Mesenchymal stem cell (in vitro differentiated cells and primary cell): Measurements from ENCODE around the gene DACT1.

ENCODE experiments used
- DNase-seq: peaks from one replicate; pipeline ENCODE4 v3.0.0-alpha.2; 2013
- H2AFZ ChIP-seq: one replicate; pipeline ENCODE4 v1.6.1; 2013; ENCODE audit warnings: low read depth, mild to moderate bottlenecking, control low read depth, inconsistent platforms, low read length, moderate library complexity
- H2AK5ac ChIP-seq: 2 replicates; pipeline ENCODE4 v1.6.1; 2013; ENCODE audit warnings: low read length, moderate library complexity, mild to moderate bottlenecking, inconsistent platforms; ENCODE audit not compliant: severe bottlenecking
- H2BK120ac ChIP-seq: one replicate; pipeline ENCODE4 v1.6.1; 2013; ENCODE audit warnings: low read depth, mild to moderate bottlenecking, inconsistent platforms, low read length, moderate library complexity
- H2BK12ac ChIP-seq, 2 experiments: one replicate each; pipeline ENCODE4 v1.6.1; 2013; ENCODE audit warnings: inconsistent platforms in 2 of 2, low read length in 2 of 2, mild to moderate bottlenecking in 2 of 2, moderate library complexity in 2 of 2, control low read depth in 1 of 2
- H2BK15ac ChIP-seq: one replicate; pipeline ENCODE4 v1.6.1; 2013; ENCODE audit warnings: mild to moderate bottlenecking, low read depth, inconsistent platforms; ENCODE audit not compliant: poor library complexity, severe bottlenecking
- H2BK5ac ChIP-seq: 2 replicates; pipeline ENCODE4 v1.6.1; 2013; ENCODE audit warnings: low read depth, mild to moderate bottlenecking, low read length, control low read depth, inconsistent platforms; ENCODE audit not compliant: poor library complexity, severe bottlenecking
- H3K14ac ChIP-seq, 2 experiments: one replicate each; pipeline ENCODE4 v1.6.1; 2013; ENCODE audit warnings: inconsistent platforms in 2 of 2, low read length in 2 of 2, control low read depth in 1 of 2, mild to moderate bottlenecking in 1 of 2, moderate library complexity in 1 of 2
- H3K18ac ChIP-seq, 2 experiments: one replicate each; pipeline ENCODE4 v1.6.1; 2013; ENCODE audit warnings: inconsistent platforms in 2 of 2, low read length in 2 of 2, control low read depth in 1 of 2, low read depth in 1 of 2, mild to moderate bottlenecking in 1 of 2
- H3K23ac ChIP-seq, 2 experiments: one replicate each; pipeline ENCODE4 v1.6.1; 2013; ENCODE audit warnings: inconsistent platforms in 2 of 2, low read length in 2 of 2, mild to moderate bottlenecking in 2 of 2, moderate library complexity in 2 of 2, control low read depth in 1 of 2
- H3K27ac ChIP-seq: 2 replicates; pipeline ENCODE4 v1.5.1; 2013; ENCODE audit warnings: mild to moderate bottlenecking, moderate library complexity, low read length, control low read depth, inconsistent platforms; ENCODE audit not compliant: poor library complexity, severe bottlenecking
- H3K27me3 ChIP-seq, 2 experiments: 2 replicates each; pipeline versions ENCODE4 v1.6.1 to v1.7.0; 2013; ENCODE audit warnings: low read length in 2 of 2, mild to moderate bottlenecking in 2 of 2, moderate library complexity in 2 of 2, control low read depth in 1 of 2, inconsistent platforms in 1 of 2; ENCODE audit not compliant: control insufficient read depth in 1 of 2, insufficient read depth in 1 of 2
- H3K36me3 ChIP-seq, 2 experiments: 2 replicates each; pipeline versions ENCODE4 v1.6.1 to v1.7.0; 2013; ENCODE audit warnings: low read length in 2 of 2, control low read depth in 1 of 2, inconsistent platforms in 1 of 2, low read depth in 1 of 2, mild to moderate bottlenecking in 1 of 2; ENCODE audit not compliant: insufficient read depth in 2 of 2, control insufficient read depth in 1 of 2
- H3K4ac ChIP-seq, 2 experiments: one replicate each; pipeline ENCODE4 v1.6.1; 2013; ENCODE audit warnings: inconsistent platforms in 2 of 2, low read length in 2 of 2, mild to moderate bottlenecking in 2 of 2, moderate library complexity in 2 of 2, control low read depth in 1 of 2, low read depth in 1 of 2
- H3K4me1 ChIP-seq: 2 replicates; pipeline ENCODE4 v1.6.1; 2013; ENCODE audit warnings: low read depth, low read length, control low read depth; ENCODE audit not compliant: control insufficient read depth, insufficient read depth
- H3K4me2 ChIP-seq: 2 replicates; pipeline ENCODE4 v1.6.1; 2013; ENCODE audit warnings: low read length, mild to moderate bottlenecking, inconsistent platforms; ENCODE audit not compliant: poor library complexity, severe bottlenecking
- H3K4me3 ChIP-seq, 2 experiments: 2 replicates each; pipeline versions ENCODE4 v1.5.1 to v1.7.0; 2013; ENCODE audit warnings: low read length in 2 of 2, mild to moderate bottlenecking in 2 of 2, control low read depth in 1 of 2, low read depth in 1 of 2; ENCODE audit not compliant: insufficient read depth in 1 of 2
- H3K79me1 ChIP-seq: replicated peaks from 2 replicates; pipeline ENCODE4 v1.6.1; 2013; ENCODE audit warnings: mild to moderate bottlenecking, control low read depth, low read length, inconsistent platforms; ENCODE audit not compliant: poor library complexity, severe bottlenecking
- H3K9ac ChIP-seq: 2 replicates; pipeline ENCODE4 v1.7.0; 2013; ENCODE audit warnings: mild to moderate bottlenecking, low read length, moderate library complexity
- H3K9me3 ChIP-seq: 2 replicates; pipeline ENCODE4 v1.7.0; 2013; ENCODE audit warnings: mild to moderate bottlenecking, low read length; ENCODE audit not compliant: control insufficient read depth
- H4K8ac ChIP-seq: one replicate; pipeline ENCODE4 v1.6.1; 2013; ENCODE audit warnings: inconsistent platforms, mild to moderate bottlenecking, low read length, moderate library complexity
- H4K91ac ChIP-seq: one replicate; pipeline ENCODE4 v1.6.1; 2013; ENCODE audit warnings: mild to moderate bottlenecking, low read length, inconsistent platforms
- WGBS: methylation state at CpG from one replicate; pipeline ENCODE4 v1.1.7; 2013; ENCODE audit warnings: mixed read lengths; 5-methylcytosine and 5-hydroxymethylcytosine counted together

DACT1 gene

DNA sequence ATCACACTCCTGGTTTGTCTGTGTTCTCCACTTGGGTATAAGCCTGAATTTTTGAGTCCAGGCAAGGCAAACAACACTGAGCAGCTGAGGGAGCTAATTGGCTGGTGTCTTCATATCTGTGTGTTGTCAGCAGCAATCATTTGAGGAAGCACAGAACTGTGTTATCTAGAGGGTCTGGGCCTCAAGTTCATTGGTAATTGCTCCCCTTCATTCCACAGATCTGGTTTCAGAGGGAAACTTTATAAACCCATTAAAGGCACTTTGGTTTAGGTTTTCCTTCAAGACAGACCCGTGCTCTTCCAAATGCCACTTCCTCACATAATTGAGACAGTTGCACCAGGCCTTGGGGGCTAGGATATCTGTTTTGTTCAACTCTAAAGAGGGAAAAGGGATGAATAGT is 5.6 kb downstream of the DACT1 start:
- H3K9ac ChIP-seq: no peak overlapping the region
- no peak overlapping the region for H3K4me3 ChIP-seq
- no peak overlapping the region for H3K27ac ChIP-seq
- H2AK5ac ChIP-seq: no peak overlapping the region
- H3K23ac ChIP-seq: no peak overlapping the region
- H2BK5ac ChIP-seq: no peak overlapping the region
- peaks cover 27 to 59% of the 10 kb centered on the region in 2 experiments for H3K36me3 ChIP-seq
- H3K27me3 ChIP-seq: peaks cover 0 to 3% of the 10 kb centered on the region in 2 experiments
- no peak overlapping the region for H4K8ac ChIP-seq
- H2BK120ac ChIP-seq: no peak overlapping the region
- H3K9me3 ChIP-seq: no peaks in the 10 kb centered on the region
- no peak overlapping the region for H2AFZ ChIP-seq
- no peak overlapping the region for H2BK15ac ChIP-seq
- WGBS: 0% methylated on average over 1 of the region's 1 CpG
- DNase-seq: peak; percentile 13
- peaks cover 3% of the 10 kb centered on the region for H3K79me1 ChIP-seq
- H2BK12ac ChIP-seq: no peak overlapping the region
- no peaks in the 10 kb centered on the region for H3K4me1 ChIP-seq
- no peak overlapping the region for H3K4ac ChIP-seq
- H3K4me2 ChIP-seq: no peak overlapping the region
- no peak overlapping the region for H4K91ac ChIP-seq
- no peak overlapping the region for H3K14ac ChIP-seq
- H3K18ac ChIP-seq: no peak overlapping the region

- no peak overlapping the region for H3K9ac ChIP-seq
- no peak overlapping the region for H3K4ac ChIP-seq
- peaks cover 0 to 3% of the 10 kb centered on the region in 2 experiments for H3K27me3 ChIP-seq
- H3K18ac ChIP-seq: no peak overlapping the region
- H3K36me3 ChIP-seq: peaks cover 27 to 59% of the 10 kb centered on the region in 2 experiments
- H4K8ac ChIP-seq: no peak overlapping the region
- no peak overlapping the region for H3K14ac ChIP-seq
- H3K27ac ChIP-seq: no peak overlapping the region
- no peak overlapping the region for H4K91ac ChIP-seq
- H2AK5ac ChIP-seq: no peak overlapping the region
- no peaks in the 10 kb centered on the region for H3K9me3 ChIP-seq
- no peak overlapping the region for H2BK5ac ChIP-seq
- no peak overlapping the region for H3K4me2 ChIP-seq
- no peak overlapping the region for H2BK120ac ChIP-seq
- H2AFZ ChIP-seq: no peak overlapping the region
- no peak overlapping the region for H3K23ac ChIP-seq
- no peak overlapping the region for H2BK12ac ChIP-seq
- peaks cover 3% of the 10 kb centered on the region for H3K79me1 ChIP-seq
- no peak overlapping the region for H2BK15ac ChIP-seq
- 98% methylated on average over 20 of the region's 20 CpGs for WGBS
- H3K4me3 ChIP-seq: no peak overlapping the region
- no peaks in the 10 kb centered on the region for H3K4me1 ChIP-seq
- no peak for DNase-seq
Observed at GRCh38 chr14:58645641-58646040, 7.9 kb downstream of the DACT1 start.

DNA sequence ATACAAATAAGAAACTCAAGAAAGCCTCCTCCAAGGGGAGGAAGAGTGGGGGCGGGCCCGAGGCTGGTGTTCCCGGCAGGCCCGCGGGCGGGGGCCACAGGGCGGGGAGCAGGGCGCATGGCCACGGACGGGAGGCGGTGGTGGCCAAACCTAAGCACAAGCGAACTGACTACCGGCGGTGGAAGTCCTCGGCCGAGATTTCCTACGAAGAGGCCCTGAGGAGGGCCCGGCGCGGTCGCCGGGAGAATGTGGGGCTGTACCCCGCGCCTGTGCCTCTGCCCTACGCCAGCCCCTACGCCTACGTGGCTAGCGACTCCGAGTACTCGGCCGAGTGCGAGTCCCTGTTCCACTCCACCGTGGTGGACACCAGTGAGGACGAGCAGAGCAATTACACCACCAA is 8.7 kb downstream of the DACT1 start:
- no peak overlapping the region for H3K14ac ChIP-seq
- H2BK15ac ChIP-seq: no peak overlapping the region
- no peak overlapping the region for H4K8ac ChIP-seq
- no peaks in the 10 kb centered on the region for H3K9me3 ChIP-seq
- H4K91ac ChIP-seq: no peak overlapping the region
- H2BK12ac ChIP-seq: no peak overlapping the region
- H3K4ac ChIP-seq: no peak overlapping the region
- no peak for DNase-seq
- H3K27me3 ChIP-seq: peaks cover 0 to 3% of the 10 kb centered on the region in 2 experiments
- H3K23ac ChIP-seq: no peak overlapping the region
- H2AK5ac ChIP-seq: no peak overlapping the region
- no peak overlapping the region for H3K18ac ChIP-seq
- no peak overlapping the region for H3K9ac ChIP-seq
- WGBS: 95% methylated on average over 32 of the region's 34 CpGs
- peaks cover 27 to 56% of the 10 kb centered on the region in 2 experiments for H3K36me3 ChIP-seq
- H3K79me1 ChIP-seq: peaks cover 3% of the 10 kb centered on the region
- no peak overlapping the region for H3K27ac ChIP-seq
- H2BK120ac ChIP-seq: no peak overlapping the region
- no peak overlapping the region for H2AFZ ChIP-seq
- H3K4me2 ChIP-seq: no peak overlapping the region
- no peaks in the 10 kb centered on the region for H3K4me1 ChIP-seq
- H2BK5ac ChIP-seq: no peak overlapping the region
- no peak overlapping the region for H3K4me3 ChIP-seq

- Histone ChIP-seq H2AK5ac (no peak overlapping the region), H4K8ac (no peak overlapping the region), H3K27me3 (no peaks in the 10 kb centered on the region), H3K4me1 (no peaks in the 10 kb centered on the region), H2BK15ac (no peak overlapping the region), H3K4ac (no peak overlapping the region), H3K9me3 (no peaks in the 10 kb centered on the region), H2AFZ (no peak overlapping the region), H3K14ac (no peak overlapping the region), H4K91ac (no peak overlapping the region), H2BK12ac (no peak overlapping the region), H2BK120ac (no peak overlapping the region), H3K4me2 (no peak overlapping the region), H3K27ac (no peak overlapping the region), H3K36me3 (peaks cover 21 to 46% of the 10 kb centered on the region in 2 experiments), H3K79me1 (peaks cover 3% of the 10 kb centered on the region), H3K18ac (no peak overlapping the region), H3K23ac (no peak overlapping the region), H3K9ac (no peak overlapping the region), H3K4me3 (no peak overlapping the region), H2BK5ac (no peak overlapping the region)
- no peak for DNase-seq
- 98% methylated on average over 3 of the region's 4 CpGs for WGBS
Observed at GRCh38 chr14:58647777-58648176, 10.0 kb downstream of the DACT1 start.
